GM21576 (cell line): ENCODE data around the gene CYP11A1.

ENCODE experiments used
- ATAC-seq: cut with Tn5 transposase; IDR thresholded peaks from one replicate; pipeline ENCODE4 v1.9.1; 2021; ENCODE audit warnings: mild to moderate bottlenecking, moderate library complexity; ENCODE audit not compliant: unreplicated experiment

Gene CYP11A1

DNA sequence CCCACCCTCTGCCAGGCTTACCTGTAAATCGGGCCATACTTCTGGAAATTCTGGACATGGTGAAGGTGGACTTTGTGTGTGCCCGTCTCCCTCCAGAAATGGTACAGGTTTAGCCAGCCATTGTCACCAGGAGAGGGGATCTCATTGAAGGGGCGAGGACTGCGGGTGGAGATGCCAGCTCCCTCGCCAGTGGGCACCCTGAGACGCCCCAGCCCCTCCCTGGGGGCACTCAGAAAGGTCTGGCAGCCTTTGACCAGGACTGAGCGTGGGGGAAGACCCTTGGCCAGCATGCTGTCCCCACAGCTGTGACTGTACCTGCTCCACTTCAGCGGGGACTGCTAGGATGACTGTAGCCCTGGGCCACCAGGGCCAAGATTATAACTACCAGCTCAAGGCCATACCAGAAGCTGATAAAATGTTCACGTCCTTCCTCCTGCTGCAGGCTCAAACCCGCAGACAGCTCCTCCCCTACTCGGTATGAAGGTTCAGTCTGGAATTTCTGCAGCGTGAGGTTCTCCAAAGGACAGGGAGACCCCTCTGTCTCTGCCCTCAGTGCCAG lies at the start of gene CYP11A1:
Gene CYP11A1 (minus strand): TSS at position 351 of the 559 bp plus-strand sequence. CDS start 61 bp downstream, at position 290.
- ATAC-seq = no peak

DNA sequence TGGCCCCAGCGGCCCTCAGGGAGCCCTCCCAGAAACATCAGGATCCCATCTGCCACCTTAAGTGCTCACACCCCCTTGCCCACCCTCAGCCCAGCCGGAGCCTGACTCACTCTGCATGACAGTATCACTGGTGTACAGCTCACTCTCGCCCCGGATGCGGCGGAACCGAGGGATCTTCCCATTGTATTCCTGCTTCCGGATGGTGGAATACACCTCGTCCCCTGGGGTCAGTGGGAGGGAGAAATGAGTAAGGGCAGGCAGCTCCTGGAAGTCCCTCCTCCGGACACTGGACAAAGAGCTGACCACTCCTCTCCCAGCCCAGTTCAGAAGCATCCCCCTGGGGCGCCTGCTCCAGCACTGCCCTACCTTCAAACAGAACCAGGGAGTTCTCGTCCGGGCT lies 49.8 kb upstream of the CYP11A1 start:
- ATAC-seq = no peak

DNA sequence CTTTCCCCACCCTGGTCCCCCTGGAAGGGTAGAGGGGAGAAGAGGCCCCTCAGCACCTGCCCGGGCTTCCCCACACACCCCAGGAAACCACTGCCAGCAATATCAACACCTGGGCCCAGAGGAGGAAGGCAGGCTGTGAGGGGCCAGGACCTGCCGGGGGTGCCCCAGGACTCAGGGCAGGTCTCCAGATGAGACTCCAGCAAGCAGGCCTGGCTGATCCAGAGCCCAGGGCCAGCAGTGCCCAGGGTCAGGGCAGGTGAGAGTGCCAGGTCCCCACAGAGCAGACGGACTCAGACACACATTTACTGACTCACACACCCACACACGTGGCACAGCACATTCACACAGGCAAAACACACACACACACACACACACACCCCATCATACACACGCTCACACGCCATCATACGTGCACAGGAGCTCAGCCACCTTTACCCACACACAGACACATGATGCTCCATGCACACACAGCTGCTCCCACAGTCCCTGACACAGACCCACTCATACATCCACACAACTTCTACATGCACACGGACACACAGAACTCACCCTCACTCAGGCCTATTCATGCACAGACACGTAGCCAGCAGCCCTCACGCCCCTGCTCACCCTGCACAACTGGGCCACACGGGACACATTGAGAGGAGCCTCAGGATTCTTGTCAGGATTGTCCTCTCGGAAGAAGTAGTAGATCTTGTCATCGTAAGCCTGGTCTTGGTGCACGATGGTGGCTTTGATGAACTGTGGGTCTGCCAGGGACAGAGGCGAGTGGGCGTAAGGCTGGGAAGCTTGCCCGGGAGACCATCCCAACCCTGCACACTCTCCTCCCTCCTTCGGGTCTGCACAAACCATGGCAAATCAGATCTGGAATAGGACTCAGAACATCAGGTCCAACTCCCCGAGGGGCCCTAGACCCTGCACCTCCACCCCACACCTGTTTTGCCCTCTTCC lies 48.8 kb upstream of the CYP11A1 start:
- no peak for ATAC-seq

DNA sequence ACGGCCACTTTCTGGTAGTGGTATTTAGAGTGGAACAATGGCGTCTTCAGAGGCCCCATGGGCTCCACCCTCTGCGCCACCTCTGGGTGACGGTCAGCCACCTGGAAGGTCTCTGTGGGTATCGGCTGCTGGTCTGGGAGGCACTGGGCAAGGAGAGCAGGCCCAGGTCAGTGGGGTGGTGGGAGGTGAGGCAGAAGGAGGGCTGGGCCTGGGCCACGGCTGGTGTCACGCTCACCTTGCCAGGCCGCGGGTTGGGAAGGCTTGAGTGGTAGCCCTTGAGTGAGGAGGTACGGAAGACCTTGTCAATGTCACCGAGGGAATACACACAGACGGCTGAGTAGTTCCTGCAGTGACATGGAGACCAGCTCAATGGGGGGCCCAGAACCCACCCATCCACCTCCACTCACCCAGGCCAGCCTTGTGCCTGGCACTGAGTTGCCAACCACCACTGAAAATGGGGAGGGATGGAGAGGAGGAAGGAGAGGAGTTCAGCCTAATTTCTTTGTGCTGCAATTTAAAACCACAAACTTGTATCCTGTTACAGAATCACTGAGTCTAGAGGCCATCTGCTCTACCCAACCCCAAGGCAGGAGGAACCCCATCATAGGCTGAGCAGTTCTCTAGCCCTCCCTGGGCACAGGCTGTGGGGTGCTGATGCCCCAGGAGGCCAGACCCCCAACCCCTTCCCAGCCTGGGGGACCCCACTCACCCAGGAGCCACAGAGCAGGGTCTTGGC lies 47.3 kb upstream of the CYP11A1 start:
- no peak for ATAC-seq

DNA sequence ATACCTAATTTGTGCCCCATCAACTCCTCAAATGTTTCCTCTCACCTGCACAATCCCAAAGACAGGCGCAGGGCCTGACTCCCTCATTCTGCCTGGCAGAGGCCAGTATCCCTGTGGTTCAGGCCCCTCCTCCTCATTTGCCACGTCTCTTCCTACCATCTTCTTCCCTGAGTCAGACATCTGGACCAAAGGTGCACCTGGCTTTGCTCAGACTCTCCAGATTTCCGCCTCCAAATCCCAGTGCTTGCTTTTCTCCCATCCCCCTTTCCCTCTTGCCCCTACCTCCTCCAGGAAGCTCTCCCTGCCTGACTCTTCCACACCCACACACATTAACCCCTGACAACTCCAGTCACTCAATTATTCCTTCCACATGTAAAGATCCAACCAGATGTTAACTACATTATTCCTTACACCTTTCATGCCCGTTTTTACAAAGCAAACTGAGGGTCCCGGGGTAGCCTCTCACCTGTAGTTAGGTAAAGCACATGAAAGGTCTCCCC lies 46.7 kb upstream of the CYP11A1 start:
- ATAC-seq = no peak

DNA sequence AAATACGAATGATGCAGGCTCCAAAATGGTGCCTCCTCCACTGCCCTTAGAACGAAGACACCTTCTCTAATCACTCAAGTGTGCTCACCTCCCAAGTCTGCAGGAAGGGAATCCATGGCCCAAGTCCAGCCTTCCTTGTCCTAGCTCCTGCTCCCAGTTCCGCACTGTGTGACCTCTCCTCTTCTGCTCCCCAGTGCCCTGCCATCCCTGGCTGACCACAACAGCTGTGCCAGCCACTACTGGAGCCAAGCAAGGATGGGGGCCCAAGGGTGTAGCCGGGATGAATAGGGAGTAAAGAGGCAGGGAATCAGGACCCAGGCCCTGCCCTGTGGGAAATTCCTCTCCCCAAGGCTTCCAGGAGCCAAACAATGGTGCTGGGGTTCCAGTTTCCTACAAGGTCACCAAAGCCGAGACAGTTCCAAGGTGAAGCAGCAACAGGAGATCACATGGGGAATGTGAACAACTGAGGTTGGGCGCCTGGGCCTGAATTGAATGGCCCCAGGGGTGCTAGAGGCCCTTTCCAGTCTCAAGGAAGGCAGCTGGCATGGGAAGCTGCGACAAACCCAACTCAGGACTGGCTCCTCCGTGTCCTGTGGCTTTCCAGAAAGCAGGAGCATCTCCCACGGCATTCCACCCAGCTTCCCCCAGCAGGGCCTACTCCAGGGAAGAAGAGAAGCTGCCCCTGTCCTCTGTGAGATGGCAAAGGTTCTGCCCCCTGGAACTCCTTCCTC lies 46.1 kb upstream of the CYP11A1 start:
- ATAC-seq = no peak

DNA sequence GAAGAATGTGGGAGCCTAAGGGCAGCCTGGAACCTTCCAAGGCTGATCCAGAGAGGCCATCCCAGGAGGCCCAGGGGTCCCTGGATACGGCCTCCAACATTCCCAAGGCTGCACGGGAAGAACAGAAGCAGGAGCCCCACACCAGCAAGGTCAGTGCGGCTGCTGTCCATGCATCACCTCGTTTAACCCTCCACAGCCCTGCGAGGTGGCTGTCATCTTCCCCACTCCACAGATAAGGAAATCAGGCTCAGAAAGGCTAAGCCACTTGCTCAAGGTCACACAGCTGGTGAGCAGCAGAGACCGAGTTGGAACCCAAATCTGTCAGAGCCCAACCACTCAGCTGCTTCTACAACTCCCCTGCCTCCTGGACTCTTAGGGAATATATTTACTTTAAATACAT lies 44.7 kb upstream of the CYP11A1 start:
- ATAC-seq = no peak

DNA sequence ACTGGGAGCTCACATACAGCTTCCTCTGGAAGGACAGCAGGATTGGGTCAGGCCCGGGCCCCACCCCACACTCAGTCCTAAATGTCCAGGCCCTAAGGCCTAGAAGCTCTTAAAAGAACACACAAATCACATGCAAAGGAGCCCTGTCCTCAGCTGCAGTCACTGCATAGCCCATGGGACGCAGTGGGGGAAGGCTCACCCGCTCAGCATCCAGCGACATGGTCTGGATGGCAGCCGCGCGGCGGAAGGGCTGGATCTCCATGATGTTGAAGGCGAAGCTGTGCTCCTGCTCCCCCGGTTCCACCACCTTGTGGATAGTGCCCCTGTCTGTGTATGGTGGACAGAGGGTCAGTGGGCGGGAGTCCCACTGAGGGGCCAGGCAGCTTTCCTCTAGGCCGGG lies 44.2 kb upstream of the CYP11A1 start:
- no peak for ATAC-seq

DNA sequence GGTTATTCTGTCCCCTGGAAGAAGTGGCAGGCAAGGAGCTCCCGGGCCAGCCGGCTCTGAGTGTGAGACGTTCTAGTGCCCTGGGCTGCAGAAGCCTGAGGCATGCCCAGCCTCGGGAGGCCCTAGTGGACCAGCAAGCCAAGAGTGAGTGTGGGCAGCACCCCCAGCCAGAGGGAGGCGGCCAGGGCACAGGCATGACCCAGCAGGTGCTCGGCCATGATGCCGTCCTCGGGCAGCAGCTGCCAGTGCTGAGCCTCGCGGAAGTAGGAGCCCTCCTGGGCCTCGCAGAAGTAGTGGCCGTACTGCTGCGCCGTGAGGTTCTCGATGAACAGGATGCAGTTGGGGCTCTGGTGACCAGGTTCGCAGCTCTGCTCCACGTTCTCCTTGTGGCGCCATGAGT lies 43.1 kb upstream of the CYP11A1 start:
- ATAC-seq = no peak

GRCh38 chr15:74409225-74409624 lies 41.8 kb upstream of the CYP11A1 start:
- ATAC-seq = no peak

- ATAC-seq = no peak
These were observed 41.4 kb upstream of the CYP11A1 start for GRCh38 chr15:74408815-74409214.

- no peak for ATAC-seq
These were observed 40.9 kb upstream of the CYP11A1 start for GRCh38 chr15:74408385-74408784.

- ATAC-seq = no peak
These were observed 39.7 kb upstream of the CYP11A1 start for GRCh38 chr15:74406992-74407705.

GRCh38 chr15:74406517-74406916 lies 39.1 kb upstream of the CYP11A1 start:
- no peak for ATAC-seq

DNA sequence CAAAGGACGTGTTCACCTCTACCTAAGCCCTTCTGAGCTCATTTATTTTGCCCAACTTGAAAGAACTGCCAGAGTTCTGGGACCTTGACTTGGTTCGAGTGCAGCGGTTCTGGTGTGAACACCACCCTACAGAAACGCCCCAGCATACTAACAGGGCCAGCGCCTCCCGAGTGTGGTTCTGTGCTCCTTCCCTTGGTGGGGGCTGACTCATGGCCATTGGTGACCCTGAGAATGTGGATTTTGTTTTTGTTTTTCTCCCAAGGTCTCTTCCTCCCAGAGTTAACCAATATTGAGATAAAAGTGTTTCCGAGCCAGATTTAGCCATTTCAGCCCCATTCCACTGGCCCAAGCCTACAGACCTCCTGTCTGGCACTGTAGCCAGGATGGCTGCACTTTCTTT lies 38.4 kb upstream of the CYP11A1 start:
- ATAC-seq = no peak

DNA sequence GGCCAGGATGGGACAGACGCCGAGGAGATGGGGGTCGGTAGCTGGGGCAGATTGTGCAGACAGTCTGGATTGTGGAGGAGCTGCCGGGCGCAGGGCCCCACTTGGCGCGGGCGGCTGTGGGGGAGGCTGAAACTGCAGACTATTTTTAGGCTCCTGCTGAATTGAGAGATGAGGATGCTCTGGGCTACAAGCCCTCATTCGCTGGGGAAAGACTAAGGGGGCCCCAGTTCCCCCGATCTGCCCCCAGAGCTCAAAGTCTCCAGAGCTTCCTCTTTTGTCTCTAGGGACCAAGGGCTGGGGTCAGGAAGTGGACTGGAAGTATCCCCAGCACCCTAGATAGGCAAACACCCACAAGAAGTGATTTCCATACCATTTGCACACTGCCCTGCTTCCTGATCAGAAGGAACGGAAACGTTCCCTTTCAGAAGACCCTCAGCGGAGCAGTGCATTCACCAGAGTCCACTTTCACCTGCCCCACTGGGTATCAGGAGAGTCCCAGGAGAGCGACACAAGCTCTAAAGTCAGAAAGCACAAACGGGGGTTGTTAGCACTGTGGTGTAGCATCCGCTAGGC lies 36.6 kb upstream of the CYP11A1 start:
- peak; percentile 22 for ATAC-seq

DNA sequence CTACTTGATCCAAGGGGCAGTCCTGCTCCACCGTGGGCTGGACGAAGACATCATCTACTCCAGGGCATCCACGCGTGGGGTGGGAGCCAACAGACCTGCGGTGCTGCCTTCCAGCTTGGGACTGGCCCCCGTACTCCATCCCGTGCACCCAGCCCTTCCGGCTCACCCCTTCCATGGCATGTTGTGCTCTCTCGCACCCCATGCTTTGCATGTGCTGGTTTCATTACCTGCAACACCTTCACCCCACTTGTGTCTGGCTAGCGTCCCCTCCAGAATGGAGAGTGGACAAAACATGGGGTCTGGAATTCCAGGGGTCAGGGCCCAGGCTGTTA lies 36.1 kb upstream of the CYP11A1 start:
- ATAC-seq = no peak

- no peak for ATAC-seq
These were observed 35.6 kb upstream of the CYP11A1 start for GRCh38 chr15:74402873-74403587.

DNA sequence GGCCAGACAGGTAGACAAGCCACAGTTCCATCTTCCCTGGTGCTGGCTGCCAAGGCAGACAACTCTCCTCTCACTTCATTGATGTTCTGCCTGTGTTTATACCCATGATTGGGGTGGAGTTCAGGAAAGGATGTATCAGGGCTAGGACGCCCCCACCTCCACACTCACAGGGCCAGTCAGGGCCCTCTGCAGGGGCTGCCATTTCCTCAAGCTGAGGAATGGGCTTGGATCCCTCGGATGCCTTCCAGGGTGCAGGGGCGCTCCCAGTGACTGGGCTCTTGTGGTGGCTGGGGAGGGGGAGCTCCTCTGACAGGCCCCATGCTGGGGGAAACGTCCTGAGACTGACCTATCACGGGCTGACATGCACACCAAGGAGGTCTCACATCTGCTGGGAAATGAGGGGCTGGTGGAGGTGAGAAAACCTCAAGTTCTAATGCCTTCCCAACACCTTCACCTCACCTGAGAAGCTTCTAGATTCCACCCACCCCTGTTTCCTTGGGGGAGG lies 34.9 kb upstream of the CYP11A1 start:
- no peak for ATAC-seq
